Sigmoid colon (tissue), 7 donors: ENCODE results near the gene CRISPLD2. TPM values are rescaled to one million over a fixed set of nuclear protein-coding genes. Genes with fewer than 3 reads are reported as not detected.

Experiments used
- DNase-seq: peaks from one replicate; pipeline ENCODE4 v3.0.0-alpha.2; 2019
- H3K27ac ChIP-seq, 4 donors: fragments of 200-600 bp; sonication (generic); one replicate each; pipeline ENCODE4 v1.5.1; 2016 to 2019; ENCODE audit warnings: mild to moderate bottlenecking in 1 of 4
- H3K27me3 ChIP-seq, 3 donors: fragments of 200-600 bp; sonication (generic); one replicate each; pipeline ENCODE4 v1.5.1; 2019; ENCODE audit warnings: mild to moderate bottlenecking in 1 of 3
- H3K36me3 ChIP-seq, 4 donors: fragments of 200-600 bp; sonication (generic); one replicate each; pipeline ENCODE4 v1.5.1; 2016 to 2019
- H3K4me1 ChIP-seq, 4 donors: fragments of 200-600 bp; sonication (generic); one replicate each; pipeline ENCODE4 v1.5.1; 2017 to 2019
- H3K4me3 ChIP-seq, 4 donors: fragments of 200-600 bp; sonication (generic); one replicate each; pipeline ENCODE4 v1.5.1; 2017 to 2019; ENCODE audit warnings: mild to moderate bottlenecking in 2 of 4, moderate library complexity in 1 of 4
- H3K9me3 ChIP-seq, 4 donors: fragments of 200-600 bp in 3 of 4; sonication (generic) in 3 of 4; one replicate each; pipeline versions ENCODE4 v1.5.1 to v1.6.1; 2013 to 2019
- EP300 ChIP-seq, 4 donors: sonication (generic); formaldehyde crosslinking; IDR thresholded peaks; one replicate each; pipeline ENCODE4 v1.6.1; 2017; ENCODE audit warnings: antibody characterized with exemption in 4 of 4
- POLR2A ChIP-seq, 2 donors: fragments of 450-650 bp; IDR thresholded peaks; one replicate each; pipeline ENCODE4 v1.6.1; 2016; ENCODE audit warnings: antibody characterized with exemption in 2 of 2, mild to moderate bottlenecking in 2 of 2, moderate library complexity in 2 of 2
- POLR2AphosphoS5 ChIP-seq, 4 donors: sonication (generic); formaldehyde crosslinking; IDR thresholded peaks; one replicate each; pipeline ENCODE4 v1.6.1; 2017; ENCODE audit warnings: antibody characterized with exemption in 4 of 4
- WGBS, 2 donors: extraction: QIAGEN DNeasy Blood & Tissue Kit; methylation state at CpG; one replicate each; pipeline ENCODE4 v1.1.7; 2013; 5-methylcytosine and 5-hydroxymethylcytosine counted together
- intact Hi-C: fragments of 100-400 bp; cut with DNase I; formaldehyde crosslinking; loops from one replicate; pipeline ENCODE4 v1.15.1; 2023
- polyA plus RNA-seq, 3 donors: library from polyadenylated mRNA; stranded (reverse); fragments of 200-250 nt; gene quantifications; one replicate each; pipeline ENCODE4 v1.2.3, GENCODE V29; 2013
- total RNA-seq, 4 donors: library from RNA; depleted of rRNA; stranded (reverse); fragments of >200 nt; gene quantifications; one replicate each; pipeline ENCODE4 v1.1.0, GENCODE V29; 2016
- TF ChIP-seq, protein P1 (sequence below), 4 experiments: fragments of 450-650 bp in 3 of 4; fragments of 200-600 bp in 1 of 4; IDR thresholded peaks; one replicate each; pipeline ENCODE4 v1.5.1; 2016 to 2019; ENCODE audit warnings: antibody characterized with exemption in 4 of 4, mild to moderate bottlenecking in 3 of 4, moderate library complexity in 2 of 4
- donor health status: healthy with polysubstance abuse.
- donor health status: Bipolar disorder and iron deficiency.
- donor health status: healthy.

Gene CRISPLD2
- total and polyA plus RNA-seq, 7 donors, result 3.0 to 545 (median 140) TPM

DNA sequence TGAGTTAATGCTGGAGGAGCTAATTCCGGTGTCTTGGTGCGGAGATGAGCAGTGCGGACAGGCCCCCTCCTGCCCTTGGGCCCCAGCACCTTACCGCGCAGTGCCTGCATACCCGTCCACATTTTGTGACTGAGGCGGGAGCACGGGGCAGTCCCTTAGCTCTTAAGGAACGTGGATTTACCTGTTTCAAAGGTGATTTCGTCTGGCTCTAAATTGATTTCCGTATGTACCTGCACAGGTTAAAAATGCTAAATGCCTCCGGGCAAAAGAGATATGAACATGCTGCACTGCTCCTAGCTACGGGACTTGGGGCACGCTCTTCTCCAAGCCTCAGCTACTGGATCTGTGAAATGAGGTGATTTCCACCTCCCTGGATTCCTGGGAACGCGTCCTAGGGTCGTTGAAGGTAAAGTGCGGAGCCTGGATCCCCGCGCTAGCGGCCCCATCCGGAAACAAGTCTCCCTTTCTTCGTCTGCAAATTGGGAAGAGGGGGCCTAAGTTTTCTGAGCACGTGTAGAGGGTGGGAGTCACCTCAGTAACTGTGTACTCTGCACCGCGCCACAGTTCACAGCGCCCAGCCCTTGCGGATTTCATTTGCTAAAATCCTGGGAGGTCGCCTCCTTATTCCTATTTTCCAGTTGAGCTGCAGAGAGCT, 669 bp upstream of the CRISPLD2 start:
- intact Hi-C loops, result no loop called here
- DNase-seq, result no peak

DNA sequence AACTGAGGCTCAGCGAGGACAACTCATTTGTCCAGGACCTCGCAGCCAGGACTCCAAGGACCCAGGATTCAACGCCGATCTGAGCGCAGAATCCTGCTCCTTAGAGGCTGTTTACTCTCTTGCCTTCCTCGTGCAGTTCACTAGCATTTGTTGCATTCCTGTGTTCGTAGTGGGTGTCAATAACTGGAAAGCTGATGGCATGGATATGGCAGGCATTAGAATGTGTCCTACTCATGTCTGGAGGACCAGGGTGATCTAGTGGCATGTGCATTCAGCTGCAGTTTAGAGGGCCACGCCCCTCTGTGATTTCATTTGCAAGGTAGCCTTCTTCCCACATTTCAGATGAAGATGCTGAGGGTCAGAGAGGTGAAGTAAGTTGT, 510 bp downstream of the CRISPLD2 start:
- peaks cover 0 to 28% (median 0%) of the 10 kb centered on the region in 4 donors for H3K36me3 ChIP-seq
- H3K27me3 ChIP-seq, result no peaks in the 10 kb centered on the region
- no peaks in the 10 kb centered on the region for H3K9me3 ChIP-seq
- peak; percentile 64 for DNase-seq
- WGBS, 2 donors, result 21 to 52% methylated on average over 8 of the region's 8 CpGs
- intact Hi-C loops, result loop anchor here (10.0 kb wide), 1 partner anchor 525 kb away; the partner anchor contains the start of gene WFDC1
- no peak for TF ChIP-seq POLR2AphosphoS5 (IDR thresholded peaks at IDR 0.05)
- no peak for TF ChIP-seq EP300 (IDR thresholded peaks at IDR 0.05)
- TF ChIP-seq, protein P1, sequence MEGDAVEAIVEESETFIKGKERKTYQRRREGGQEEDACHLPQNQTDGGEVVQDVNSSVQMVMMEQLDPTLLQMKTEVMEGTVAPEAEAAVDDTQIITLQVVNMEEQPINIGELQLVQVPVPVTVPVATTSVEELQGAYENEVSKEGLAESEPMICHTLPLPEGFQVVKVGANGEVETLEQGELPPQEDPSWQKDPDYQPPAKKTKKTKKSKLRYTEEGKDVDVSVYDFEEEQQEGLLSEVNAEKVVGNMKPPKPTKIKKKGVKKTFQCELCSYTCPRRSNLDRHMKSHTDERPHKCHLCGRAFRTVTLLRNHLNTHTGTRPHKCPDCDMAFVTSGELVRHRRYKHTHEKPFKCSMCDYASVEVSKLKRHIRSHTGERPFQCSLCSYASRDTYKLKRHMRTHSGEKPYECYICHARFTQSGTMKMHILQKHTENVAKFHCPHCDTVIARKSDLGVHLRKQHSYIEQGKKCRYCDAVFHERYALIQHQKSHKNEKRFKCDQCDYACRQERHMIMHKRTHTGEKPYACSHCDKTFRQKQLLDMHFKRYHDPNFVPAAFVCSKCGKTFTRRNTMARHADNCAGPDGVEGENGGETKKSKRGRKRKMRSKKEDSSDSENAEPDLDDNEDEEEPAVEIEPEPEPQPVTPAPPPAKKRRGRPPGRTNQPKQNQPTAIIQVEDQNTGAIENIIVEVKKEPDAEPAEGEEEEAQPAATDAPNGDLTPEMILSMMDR (IDR thresholded peaks at IDR 0.05), result no peak
- no peak for TF ChIP-seq POLR2A (IDR thresholded peaks at IDR 0.05)
- peak overlapping the region; percentile 66 to 85 (median 78) for H3K4me3 ChIP-seq
- H3K27ac ChIP-seq, result peak overlapping the region; percentile 96 to 100 (median 98)
- peaks cover 0 to 56% (median 46%) of the 10 kb centered on the region in 4 donors for H3K4me1 ChIP-seq

More for the DNA sequence above, 669 bp upstream of the CRISPLD2 start:
- no peaks in the 10 kb centered on the region for H3K27me3 ChIP-seq
- H3K36me3 ChIP-seq, result peaks cover 0 to 21% (median 0%) of the 10 kb centered on the region in 4 donors
- no peaks in the 10 kb centered on the region for H3K9me3 ChIP-seq
- WGBS, 2 donors, result 33 to 52% methylated on average over 29 of the region's 29 CpGs
- H3K4me3 ChIP-seq, result peak overlapping the region in 2 of 4 donors; percentile 74 to 85
- peaks cover 0 to 44% (median 34%) of the 10 kb centered on the region in 4 donors for H3K4me1 ChIP-seq
- H3K27ac ChIP-seq, result peak overlapping the region; percentile 96 to 100 (median 98)
- TF ChIP-seq, protein P1 (IDR thresholded peaks at IDR 0.05), result no peak
- no peak for TF ChIP-seq POLR2AphosphoS5 (IDR thresholded peaks at IDR 0.05)
- TF ChIP-seq EP300 (IDR thresholded peaks at IDR 0.05), result no peak
- TF ChIP-seq POLR2A (IDR thresholded peaks at IDR 0.05), result no peak

DNA sequence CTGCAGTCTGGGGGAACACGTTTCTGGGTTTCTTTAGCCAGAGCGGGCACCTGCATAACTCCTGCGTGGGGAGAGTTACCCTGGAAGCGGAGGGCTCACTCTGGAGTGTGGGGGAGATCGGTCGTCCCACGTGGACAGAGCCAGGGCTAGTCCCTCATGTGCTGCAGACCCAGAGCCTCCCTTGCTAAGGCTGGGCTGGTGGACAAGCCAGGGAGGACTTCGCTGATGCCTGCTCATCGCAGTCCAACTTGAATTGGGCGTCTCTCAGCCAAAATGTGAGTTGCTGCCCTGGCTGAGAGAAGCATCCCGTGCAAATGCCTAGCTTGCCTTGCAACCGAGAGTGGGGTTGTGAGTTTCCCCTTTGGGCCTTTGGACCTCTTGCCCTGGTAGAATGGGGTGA, 986 bp downstream of the CRISPLD2 start:
- peak overlapping the region; percentile 66 to 85 (median 78) for H3K4me3 ChIP-seq
- TF ChIP-seq POLR2A (IDR thresholded peaks at IDR 0.05) (no peak), POLR2AphosphoS5 (IDR thresholded peaks at IDR 0.05) (peak in 2 of 4 donors; percentile 13 to 48), EP300 (IDR thresholded peaks at IDR 0.05) (no peak)
- TF ChIP-seq, protein P1 (IDR thresholded peaks at IDR 0.05), result no peak
- H3K27me3 ChIP-seq, result no peaks in the 10 kb centered on the region
- peaks cover 0 to 61% (median 51%) of the 10 kb centered on the region in 4 donors for H3K4me1 ChIP-seq
- peak overlapping the region; percentile 96 to 100 (median 98) for H3K27ac ChIP-seq
- 66 to 73% methylated on average over 12 of the region's 12 CpGs for WGBS, 2 donors
- no peaks in the 10 kb centered on the region for H3K9me3 ChIP-seq
- intact Hi-C loops, result loop anchor here (10.0 kb wide), 1 partner anchor 526 kb away; the partner anchor contains the start of gene WFDC1
- peaks cover 0 to 28% (median 0%) of the 10 kb centered on the region in 4 donors for H3K36me3 ChIP-seq
- DNase-seq, result peak; percentile 80

DNA sequence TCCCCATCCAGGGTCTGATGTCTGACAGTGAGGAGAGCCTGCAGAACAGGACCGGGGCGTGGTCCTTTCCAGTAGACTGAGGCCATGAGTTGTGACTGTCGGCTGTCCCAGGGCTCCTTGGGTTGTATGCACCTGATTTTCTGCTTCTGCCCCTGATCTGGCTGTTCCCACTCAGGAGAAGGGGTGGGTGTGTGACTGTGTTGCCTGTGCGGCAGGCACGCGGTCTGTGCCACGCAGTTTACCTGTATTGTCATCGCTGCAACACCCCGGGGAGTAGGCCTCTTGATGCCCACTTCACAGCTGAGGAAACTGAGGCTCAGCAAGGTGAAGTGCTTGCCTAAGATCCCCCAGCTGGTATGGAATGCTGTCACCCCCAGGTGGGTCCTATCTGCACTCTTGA, 1.4 kb downstream of the CRISPLD2 start:
- peak overlapping the region; percentile 66 to 85 (median 78) for H3K4me3 ChIP-seq
- H3K9me3 ChIP-seq, result no peaks in the 10 kb centered on the region
- DNase-seq, result peak; percentile 72
- peak overlapping the region; percentile 96 to 100 (median 98) for H3K27ac ChIP-seq
- intact Hi-C loops, result loop anchor here (10.0 kb wide), 1 partner anchor 526 kb away; the partner anchor contains the start of gene WFDC1
- H3K4me1 ChIP-seq, result peaks cover 0 to 65% (median 55%) of the 10 kb centered on the region in 4 donors
- H3K36me3 ChIP-seq, result peaks cover 0 to 28% (median 0%) of the 10 kb centered on the region in 4 donors
- no peaks in the 10 kb centered on the region for H3K27me3 ChIP-seq
- TF ChIP-seq POLR2A (IDR thresholded peaks at IDR 0.05) (peak in 1 of 2 donors; percentile 13), POLR2AphosphoS5 (IDR thresholded peaks at IDR 0.05) (no peak)
- 72 to 87% methylated on average over 9 of the region's 9 CpGs for WGBS, 2 donors
